Measurements from ENCODE around the gene ZNF652.
"Not testable (repeated sequence)": the region's sequence is repeated elsewhere in the genome, so short reads cannot be mapped to it uniquely, and the experiment has no call there.

The ZNF652 gene

DNA sequence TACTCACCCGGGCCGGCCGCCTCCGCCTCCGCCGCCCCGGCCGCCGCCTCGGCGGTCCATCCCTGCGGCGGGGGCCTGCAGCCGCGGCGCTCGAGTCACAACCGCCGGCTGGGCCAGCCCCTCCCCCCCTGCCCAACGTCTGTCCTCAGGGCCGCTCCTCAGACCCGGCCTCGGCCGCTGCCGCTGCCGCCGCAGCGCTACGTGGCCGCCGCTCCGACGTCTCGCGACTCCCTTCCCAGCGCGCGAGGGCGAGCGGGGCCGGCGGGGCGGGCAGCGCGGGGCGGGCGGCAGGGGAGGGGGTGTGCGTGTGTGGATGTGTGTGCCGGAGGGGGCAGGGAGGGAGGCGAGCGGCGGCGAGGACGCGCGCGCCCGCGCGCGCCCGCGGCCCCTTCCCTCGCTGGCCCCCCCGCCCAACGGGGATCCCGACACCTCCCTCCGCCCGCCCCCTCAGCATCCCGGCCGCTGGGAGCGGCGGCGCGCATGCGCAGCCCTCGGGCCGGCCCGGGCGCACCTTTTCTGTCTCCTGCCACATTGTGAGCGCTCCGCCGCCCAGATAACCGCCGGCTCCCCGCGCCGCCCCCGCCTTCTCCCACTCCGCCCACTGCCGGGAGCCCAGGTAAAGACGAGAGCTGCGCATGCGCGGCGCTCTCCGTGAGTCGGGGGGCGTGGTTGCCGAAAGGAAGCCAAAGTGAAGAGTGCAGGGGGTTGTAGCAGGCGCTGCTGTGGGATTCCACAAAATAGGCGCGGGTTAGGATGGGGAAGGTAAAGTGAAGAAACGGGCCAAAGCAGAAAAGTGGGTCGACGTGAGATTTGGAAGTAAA is at the start of gene ZNF652:
TSS of gene ZNF652 (minus strand) at position 349 of the 821 bp plus-strand sequence. CDS start 44,525 bp downstream, outside the sequence.
- DNase-seq (ENCODE audit: low read depth, low spot score) = peak; percentile 58

DNA sequence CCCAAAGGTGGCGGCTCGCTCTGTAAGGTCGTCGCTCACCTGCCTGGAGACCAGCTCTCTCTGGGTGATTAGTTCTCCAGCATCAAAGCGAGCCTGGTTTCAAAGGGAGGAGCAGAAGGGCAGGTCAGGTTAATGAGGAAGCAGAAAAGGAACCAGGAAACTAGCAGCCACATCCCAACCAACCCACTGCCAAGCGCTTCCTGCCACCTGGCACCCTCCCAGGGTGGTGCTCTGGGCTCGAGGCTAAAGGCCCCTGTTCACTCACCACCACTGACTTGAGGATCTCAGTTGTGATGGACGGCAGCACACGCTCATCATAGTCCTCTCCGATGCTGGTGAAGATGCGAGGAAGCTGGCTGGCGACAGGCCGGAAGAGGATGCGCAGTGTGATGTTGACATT is 47.0 kb upstream of the ZNF652 start:
- no peak for DNase-seq (ENCODE audit: low read depth, low spot score)

DNA sequence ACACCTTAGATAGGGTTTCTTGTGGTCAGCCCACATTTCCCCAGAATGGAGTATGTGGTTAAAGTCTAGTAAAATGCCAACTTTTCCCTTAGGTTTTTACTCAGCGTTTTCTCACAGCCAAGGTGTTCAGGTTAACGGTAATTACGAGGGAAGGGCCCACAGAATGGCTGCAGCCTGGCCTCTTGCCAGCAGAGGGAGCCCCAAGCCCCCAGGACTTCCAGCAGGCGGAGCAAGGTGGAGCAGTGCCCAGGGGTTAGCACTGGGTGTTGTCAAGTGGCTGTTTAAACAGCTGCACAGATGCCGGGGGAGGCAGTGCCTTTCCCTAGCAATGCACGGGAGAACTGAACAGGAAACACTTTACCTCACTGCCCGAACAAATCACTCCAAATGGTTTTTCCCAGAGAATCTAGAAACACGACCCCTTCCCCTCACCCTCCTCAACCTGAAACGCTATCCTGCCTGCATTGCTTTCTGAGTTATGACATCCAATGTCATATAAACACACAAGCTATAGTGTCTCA is 46.0 kb upstream of the ZNF652 start:
- DNase-seq (ENCODE audit: low read depth, low spot score) = peak; percentile 46

DNA sequence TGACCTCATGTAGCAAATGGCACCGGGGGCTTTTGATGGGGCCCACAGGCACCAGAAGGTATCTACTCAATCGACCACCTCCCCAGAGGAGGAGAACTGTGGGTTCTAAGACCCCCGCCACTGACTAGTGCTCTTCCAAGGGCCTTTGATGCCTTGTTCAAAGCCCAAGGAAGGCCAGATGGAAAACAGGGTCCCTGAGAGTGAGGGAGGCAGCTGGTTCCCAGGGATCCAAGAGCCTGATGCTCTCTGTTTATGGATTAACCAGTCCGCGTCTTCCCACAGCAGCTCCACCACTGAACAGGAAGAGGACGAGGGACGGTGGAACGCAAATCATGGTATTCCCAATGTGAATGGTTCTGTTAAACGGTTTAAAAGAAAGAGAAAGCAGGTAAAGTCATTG is 45.0 kb upstream of the ZNF652 start:
- DNase-seq (ENCODE audit: low read depth, low spot score) = no peak

DNA sequence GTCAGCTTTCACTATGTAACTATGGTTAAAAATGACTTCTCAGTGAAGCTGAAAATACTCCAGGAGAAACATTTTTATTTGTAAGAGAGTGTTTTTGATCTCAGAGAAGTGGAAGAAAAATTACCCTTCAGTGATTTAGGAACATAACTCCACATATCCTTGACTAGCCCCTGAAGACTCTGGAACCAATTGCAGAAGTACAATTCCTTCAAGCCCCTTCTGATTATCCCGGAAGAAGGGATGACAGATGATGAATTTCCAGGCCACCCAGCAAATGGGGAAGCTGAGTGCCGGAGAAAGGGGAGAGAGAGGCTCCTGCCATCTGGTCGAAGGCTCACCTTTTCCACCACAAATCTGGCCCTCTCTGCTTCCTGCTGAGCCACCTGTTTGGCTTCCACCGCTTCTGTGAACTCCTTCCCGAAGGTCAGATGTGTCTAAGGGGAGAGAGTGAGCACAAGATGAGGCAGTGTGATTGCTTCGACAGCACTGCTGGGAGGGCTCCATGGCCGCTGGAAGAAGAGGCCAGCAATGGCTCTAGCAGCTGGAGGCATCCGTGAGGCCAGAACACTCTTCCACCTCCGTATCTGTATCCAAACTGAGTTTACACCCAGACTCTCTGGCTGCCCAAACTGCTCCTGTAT is 44.5 kb upstream of the ZNF652 start:
- DNase-seq (ENCODE audit: low read depth, low spot score) = no peak

DNA sequence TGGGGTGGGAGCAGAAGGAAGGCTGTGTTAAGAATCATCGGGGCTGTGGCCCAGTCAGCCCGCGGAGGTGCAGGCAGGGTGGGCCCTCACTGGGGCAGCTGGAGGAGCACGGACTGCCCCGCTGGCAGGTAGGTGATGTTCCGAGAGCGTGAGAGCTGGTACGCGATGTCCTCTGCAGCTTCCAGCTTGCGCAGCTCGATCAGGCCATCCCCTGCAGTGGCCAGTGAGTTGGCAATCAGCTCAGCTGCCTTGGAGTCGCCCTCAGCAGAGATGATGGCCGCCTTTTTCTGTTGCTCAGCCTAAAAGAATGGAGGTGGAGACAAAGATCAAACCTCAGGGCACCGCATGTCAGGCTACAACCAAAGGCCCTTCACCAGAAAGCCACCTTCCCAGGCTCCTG is 42.9 kb upstream of the ZNF652 start:
- DNase-seq (ENCODE audit: low read depth, low spot score) = no peak

DNA sequence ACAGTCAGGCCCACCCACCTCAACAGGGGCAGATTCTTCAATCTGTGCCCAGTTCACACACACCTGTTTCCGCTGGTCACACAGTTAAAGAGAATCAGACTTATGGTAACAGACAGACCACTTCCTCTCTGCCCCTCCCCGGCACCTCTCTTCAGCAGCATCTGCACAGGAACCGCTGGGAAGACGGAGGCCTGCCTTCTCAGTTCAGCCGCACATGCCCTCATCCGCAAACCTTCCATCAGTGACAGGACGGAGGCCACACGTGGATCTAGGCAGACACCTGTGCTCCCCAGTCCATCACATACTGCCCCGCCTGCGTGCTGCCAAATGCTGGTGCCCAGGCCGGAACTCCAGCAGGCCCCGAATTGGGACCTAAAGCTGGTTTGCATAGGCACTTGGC is 42.3 kb upstream of the ZNF652 start:
- no peak for DNase-seq (ENCODE audit: low read depth, low spot score)

DNA sequence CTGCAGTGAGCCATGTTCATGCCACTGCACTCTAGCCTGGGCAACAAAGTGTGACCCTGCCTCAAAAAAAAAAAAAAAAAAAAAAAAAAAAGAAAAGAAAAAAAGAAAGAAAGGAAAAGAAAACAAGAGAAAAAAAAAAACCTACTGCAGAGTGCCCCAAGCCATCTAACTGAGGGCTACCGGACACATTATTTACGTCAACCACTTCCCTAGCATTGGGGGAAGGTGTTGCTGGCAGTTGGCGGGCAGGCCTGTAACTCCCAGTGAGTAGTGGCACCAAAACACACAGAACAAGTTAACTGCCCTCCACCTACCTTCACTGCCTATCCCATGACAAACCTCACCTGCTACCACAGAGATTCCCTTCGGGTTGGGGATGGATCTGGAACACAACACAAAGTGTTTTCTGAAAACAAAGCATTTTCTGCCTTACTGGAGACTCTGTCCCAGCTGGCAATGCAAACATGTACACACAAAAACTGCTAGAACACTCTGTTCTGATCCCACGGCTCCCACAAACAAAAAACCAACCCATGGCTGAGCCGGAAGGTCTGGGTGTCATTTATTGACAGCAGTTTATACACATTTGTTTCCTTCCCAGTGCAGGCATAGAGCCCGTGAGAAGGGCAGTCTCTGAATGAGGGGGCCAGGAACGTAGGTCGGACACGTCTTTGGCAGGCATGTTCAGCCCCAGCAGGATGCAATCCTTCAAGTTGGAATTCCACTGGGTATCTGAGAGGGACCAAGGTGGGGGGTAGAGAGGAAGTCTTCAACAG is 41.7 kb upstream of the ZNF652 start:
- DNase-seq (ENCODE audit: low read depth, low spot score) = no peak

DNA sequence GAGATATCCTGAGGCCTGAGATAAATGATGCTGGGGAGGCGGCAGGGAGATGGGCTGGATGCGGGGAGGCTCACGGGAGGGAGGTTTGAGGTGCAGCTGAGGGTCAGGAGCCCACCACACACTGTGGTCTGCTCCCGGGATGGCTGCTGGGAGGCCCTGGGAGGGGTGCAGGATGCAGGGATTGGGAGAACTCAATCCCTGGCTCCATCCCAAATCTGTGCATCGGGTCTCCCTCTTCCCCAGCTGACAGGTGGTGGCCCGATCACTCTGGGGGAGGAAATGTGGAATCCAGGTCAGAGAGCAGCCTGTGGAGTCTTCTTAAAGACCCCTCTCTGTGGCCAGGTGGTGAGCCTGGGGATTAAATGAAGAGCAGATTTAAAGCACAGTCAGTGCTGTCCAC is 40.7 kb upstream of the ZNF652 start:
- DNase-seq (ENCODE audit: low read depth, low spot score) = no peak

DNA sequence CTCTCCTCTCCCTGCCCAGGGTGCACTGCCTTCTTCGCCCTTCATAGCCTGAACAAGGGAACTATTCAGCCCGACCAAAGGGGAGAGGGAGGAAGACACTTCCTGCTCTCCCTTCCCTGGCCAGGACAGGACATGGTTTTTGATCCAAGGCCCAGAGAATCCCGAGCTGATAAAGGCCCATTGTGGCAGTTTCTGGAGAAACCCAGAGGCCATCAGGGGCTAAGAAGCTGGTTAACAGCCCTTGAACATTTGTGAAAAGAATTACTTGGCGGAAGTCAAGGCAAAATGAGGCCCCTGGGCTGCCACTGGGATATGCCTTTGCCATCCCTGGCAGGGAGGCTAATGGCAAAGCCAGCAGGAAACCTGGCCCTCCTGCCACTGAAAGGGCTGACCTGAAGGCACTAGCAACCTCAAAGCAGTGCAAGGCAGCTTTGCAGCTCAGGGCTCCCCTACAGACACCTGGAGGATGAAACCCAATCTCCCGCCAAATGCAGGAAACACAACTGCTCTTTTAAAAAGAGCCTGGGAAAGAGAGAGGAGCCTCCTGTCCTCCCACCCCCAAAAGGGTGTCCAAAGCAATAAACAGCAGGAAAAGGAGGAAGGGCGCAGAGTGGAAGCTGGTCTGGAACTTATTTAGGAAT is 40.0 kb upstream of the ZNF652 start:
- DNase-seq (ENCODE audit: low read depth, low spot score) = no peak

DNA sequence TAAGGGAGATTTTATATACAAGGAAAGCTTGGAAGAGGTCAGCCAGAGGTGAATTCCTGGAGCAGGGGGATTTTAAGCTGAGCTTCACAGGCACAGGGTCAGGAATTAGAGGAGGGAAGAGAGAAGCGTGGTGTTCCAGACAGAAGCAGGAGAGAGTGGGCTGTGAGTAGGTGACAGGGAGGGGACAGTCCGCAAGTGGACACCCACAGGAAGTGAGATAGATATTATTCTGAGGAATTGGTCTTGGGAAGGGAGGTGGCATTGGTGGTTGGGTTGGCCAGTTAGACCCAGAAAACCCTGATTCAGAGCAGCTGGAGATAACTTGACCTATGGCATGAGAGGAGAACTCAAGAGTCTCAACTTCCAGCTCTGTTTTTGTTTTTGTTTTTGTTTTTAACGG is 37.9 kb upstream of the ZNF652 start:
- DNase-seq (ENCODE audit: low read depth, low spot score) = no peak

DNA sequence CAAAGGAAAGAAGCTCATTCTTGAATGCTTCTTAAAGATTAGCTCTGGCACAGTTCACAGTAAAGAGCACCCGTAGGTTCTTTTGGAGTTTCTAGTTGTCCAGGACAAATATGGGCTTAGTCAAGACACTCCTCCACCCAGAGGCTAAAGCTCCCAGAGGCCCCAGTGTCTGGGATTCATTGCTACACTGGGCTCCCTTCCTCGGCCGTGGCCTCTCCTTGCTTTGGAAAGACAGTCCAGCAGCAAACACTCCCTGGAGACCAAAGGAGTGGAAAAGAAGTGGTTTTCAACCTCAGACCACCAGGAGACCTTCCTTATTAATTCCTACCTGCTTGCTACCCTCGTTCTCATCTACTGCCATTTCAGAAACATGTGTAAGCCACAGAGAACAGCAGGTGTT is 35.5 kb upstream of the ZNF652 start:
- no peak for DNase-seq (ENCODE audit: low read depth, low spot score)

DNA sequence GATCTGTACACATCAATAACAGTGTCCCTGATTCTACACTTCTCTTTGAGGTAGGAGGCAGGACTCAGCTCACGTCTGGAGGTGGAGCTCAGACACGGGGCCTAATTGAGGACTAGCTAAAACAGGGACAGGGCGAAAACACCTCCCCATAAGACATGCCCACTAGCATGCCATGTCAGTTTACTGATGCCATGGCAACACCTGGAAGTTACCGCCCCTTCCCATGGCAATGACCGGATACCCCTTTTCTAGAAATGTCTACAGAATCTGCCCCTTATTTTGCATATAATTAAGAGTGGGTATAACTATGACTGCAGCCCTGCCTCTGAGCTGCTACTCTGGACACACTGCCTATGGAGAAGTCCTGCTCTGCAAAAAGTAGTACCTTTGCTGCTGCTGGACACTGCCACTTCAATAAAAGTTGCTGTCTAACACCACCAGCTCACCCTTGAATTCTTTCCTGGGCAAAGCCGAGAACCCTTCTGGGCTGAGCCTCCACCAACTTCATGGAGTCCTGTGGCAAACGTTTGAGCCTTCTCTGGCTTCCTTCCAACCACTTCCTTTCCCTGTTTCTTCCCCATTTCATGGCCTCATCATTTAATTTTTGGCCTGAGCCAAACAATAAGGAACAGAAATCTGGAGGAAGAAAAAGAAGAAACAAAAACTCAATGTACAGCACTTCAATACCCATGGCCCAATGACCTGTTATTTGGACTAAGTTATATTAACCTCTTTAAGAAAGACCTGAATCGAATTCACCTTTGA is 31.6 kb upstream of the ZNF652 start:
- no peak for DNase-seq (ENCODE audit: low read depth, low spot score)

DNA sequence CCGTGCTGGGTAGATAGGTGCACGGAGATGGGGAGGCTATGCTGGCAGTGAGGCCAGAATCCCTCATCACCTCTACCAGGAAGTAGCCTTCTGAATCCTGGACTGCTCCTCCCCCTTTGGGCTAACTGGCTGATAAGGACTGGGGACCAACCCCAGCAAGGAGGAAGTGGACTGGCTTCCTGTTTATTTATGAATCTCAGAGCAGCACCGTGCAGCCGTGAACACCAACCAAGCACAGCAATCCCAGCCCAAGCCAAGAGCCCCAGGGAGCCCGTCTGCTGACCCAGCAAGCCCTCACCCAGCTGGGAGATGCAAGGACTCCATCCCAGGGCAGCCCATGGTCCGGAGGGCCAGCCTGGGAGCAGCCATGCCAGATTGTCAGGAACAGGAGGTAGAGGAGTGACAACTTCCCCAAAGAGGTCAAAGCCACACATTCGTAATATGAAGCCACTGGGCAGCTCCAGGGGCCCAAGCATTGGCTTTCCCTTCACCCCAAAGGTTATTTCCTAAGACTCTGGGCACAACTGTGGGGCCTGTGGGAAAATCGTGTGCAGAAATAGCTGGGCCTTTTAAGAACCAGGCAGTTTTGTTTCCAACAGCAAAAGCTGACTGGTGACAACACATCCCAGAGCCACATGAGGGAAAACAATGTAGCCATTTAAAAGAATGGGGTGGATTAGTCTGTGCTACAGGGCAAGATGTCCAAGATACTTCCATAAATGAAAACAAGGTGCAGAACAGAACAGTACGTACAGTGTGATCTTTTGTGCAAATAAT is 28.7 kb upstream of the ZNF652 start:
- no peak for DNase-seq (ENCODE audit: low read depth, low spot score)

DNA sequence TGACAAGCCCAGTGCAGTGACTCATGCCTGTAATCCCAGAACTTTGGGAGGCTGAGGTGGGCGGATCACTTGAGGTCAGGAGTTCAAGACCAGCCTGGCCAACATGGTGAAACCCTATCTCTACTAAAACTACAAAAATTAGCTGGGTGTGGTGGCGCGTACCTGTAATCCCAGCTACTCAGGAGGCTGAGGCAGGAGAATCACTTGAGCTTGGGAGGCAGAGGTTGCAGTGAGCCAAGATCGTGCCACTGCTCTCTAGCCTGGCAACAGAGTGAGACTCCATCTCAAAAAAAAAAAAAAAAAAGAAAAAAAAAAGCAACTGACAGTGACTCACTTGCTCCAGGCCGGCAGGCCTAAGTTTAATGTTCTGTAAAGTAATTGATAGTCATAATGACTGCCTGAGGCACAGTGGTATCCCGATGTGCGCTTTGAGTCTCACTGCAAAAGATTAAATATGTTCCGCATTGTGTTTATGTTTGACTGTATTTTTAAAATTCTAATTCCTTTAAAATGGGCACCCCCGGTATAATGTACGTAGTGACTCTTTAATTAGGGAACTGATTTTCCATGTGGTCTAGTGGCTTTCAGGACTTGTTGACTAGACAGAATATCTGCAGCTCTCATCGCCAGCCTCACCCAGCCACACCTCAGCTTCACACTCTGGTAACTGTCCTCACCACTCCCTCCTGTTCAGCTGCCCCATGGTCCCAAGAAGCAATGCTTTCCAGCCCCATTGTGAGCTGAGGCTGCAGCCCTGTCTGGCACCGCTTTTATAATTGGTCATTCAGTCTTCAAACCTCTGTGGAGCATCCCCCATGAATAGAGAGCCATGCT is 27.7 kb upstream of the ZNF652 start:
- not testable (repeated sequence) for DNase-seq (ENCODE audit: low read depth, low spot score)

DNA sequence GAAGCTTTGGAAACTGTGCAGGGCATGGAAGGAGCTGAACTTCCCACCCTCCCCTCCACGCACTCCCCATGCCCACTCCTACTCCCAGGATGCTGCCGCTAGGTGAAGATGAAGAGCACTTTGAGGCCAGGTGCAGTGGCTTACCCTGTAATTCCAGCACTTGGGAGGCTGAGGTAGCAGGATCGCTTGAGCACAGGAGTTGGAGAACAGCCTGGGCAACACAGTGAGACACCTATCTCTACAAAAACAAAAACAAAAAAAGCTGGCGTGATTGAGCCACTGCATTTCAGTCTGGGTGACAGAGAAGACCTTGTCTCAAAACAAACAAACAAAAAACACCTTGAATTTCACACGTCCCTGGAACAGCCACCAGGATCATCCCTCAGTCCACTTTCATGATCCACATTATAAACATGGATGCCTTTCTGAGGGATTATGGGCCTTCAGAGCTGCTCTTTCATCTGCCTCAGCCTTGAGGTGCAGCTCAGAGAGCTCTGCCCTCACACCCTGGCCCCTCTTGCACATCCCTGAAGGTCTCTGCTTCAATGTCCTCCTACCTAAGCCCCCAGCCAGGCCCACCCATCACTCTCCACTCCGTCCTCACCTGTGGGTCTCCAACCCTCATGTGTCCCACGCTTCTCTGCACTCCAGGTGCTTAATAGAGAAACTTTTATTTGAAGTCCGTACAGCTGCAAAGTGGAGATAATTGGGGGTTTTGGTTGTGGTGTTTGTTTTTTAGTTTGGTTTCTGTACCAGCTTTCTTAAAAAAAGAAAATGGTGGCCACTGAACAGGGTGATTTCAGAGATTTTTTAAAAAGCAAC is 26.9 kb upstream of the ZNF652 start:
- DNase-seq (ENCODE audit: low read depth, low spot score) = no peak

DNA sequence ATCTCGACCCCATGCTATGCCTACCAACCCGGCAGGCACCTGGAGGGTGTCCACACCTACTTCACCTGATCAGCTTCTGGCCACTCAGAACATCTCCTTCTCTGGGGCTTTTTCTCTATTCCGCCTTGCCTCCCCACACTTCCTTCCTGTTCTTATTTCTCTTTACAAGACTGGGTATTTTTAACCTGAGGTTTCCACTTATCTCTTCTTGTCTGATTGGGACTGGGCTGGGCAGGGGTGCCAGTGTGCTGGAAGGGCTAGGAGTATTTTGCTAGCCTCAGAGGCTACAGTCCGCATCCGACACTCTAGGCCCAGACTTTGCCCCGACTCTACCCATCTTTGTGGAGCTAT is 26.2 kb upstream of the ZNF652 start:
- DNase-seq (ENCODE audit: low read depth, low spot score) = no peak

DNA sequence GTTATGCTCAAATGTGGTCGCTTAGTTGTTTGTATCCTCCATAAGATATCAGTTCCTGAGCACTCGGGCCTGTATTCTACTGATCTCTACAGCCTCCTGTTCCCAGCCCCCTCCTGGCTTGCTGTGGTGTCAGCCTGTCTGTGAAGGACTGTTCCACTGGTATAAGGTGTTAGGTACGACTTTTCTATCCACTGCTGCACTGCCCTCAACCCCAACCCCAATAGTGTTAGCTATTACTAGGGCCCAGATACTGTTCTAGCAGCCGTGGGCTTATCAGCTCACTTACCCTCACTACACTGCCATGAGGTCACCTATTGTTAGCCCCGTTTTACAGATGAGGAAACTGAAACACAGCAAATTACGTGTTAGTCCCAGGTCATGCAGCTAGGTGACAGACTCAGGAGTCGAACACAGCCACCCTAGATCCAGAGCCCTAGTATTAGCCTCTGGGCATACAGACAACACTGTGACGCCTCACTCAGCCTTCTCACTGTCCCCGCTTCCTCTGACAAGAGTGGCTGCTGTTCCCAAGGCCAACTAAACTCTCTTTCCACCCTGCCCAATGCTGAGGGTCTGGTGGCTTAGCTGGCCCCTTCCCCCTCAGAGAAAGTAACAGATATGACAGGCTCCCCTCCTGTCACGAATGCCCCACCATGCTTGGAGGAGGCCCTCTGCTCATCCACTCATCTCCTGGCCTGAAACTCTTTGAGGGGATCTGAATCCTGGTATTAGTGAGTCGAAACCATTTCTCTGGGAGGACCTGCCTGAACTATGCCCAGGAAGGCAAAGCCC is 25.6 kb upstream of the ZNF652 start:
- no peak for DNase-seq (ENCODE audit: low read depth, low spot score)

Data from smooth muscle cell of the brain vasculature (primary cell).